ENCODE measurements around the gene WHRN.

The WHRN gene

GRCh38 chr9:114499528-114499927, 5.7 kb downstream of the WHRN start:
- DNase-seq (ENCODE audit: extremely low read depth, low read depth): no peak
- TF ChIP-seq, protein P1, sequence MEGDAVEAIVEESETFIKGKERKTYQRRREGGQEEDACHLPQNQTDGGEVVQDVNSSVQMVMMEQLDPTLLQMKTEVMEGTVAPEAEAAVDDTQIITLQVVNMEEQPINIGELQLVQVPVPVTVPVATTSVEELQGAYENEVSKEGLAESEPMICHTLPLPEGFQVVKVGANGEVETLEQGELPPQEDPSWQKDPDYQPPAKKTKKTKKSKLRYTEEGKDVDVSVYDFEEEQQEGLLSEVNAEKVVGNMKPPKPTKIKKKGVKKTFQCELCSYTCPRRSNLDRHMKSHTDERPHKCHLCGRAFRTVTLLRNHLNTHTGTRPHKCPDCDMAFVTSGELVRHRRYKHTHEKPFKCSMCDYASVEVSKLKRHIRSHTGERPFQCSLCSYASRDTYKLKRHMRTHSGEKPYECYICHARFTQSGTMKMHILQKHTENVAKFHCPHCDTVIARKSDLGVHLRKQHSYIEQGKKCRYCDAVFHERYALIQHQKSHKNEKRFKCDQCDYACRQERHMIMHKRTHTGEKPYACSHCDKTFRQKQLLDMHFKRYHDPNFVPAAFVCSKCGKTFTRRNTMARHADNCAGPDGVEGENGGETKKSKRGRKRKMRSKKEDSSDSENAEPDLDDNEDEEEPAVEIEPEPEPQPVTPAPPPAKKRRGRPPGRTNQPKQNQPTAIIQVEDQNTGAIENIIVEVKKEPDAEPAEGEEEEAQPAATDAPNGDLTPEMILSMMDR (IDR thresholded peaks at IDR 0.05; ENCODE audit: low read depth, low read length): no peak

GRCh38 chr9:114497727-114498382, 7.4 kb downstream of the WHRN start:
- TF ChIP-seq, protein P1 (IDR thresholded peaks at IDR 0.05; ENCODE audit: low read depth, low read length): no peak
- DNase-seq (ENCODE audit: extremely low read depth, low read depth): no peak

DNA sequence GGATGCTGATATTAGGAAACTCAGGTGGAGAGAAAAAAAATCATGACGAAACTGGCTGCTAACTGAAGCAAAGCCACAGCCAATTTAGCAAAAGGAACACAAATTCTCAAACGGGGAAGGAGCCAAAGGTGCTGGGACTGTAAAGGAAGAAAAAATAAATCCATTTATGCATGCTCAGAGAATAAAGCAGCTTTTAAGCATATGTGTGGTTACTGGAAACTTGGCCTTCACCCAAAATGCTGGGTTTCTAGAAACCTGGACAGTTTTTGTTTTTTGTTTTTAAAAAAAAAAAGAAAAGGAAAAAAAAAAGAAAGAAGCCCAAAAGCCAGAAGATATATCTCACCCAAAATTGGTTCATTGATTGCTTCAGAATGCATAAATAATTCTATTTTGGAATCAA, 8.0 kb downstream of the WHRN start:
- DNase-seq (ENCODE audit: extremely low read depth, low read depth): no peak
- TF ChIP-seq, protein P1 (IDR thresholded peaks at IDR 0.05; ENCODE audit: low read depth, low read length): no peak

- no peak for DNase-seq (ENCODE audit: extremely low read depth, low read depth)
- TF ChIP-seq, protein P1 (IDR thresholded peaks at IDR 0.05; ENCODE audit: low read depth, low read length): no peak
Observed at GRCh38 chr9:114496011-114496410, 9.3 kb downstream of the WHRN start.

DNA sequence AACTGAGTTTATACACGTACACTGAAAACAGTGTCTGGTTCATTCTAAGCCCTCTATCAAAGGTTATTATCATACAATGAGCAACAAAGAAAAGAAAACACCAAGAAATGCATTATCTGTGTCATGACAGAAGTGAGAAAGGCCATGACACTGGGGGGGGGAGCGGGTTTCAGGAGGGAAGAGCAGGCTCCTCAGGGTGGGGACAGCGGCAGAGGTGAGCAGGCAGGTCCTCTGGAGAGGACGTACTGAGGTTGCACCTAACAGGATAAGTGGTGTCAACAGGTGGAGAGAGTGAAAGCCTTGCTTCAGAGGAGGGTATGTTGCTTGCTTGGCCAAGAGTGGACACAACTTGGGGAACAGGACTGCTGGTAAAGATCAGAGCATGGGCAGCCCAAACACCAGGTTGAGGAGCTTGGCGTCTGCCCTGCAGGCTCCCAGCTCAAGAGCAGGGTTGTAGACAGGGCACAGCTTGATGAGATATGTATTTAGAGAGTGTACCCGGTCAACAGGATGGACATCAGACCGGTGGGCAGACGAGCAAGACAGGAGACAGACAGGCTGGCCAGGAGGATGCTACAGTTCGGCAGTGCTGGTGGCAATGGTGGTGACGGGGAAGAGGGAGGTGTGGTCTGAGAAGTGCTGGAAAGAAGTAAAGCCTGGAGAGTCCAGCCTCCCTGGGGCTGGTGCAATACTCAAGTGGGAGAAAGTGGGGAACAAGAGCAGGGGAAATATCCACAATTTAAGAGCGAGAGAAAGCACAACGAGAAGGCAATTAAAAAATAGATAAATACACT, 10.3 kb downstream of the WHRN start:
- DNase-seq (ENCODE audit: extremely low read depth, low read depth): no peak
- TF ChIP-seq, protein P1 (IDR thresholded peaks at IDR 0.05; ENCODE audit: low read depth, low read length): no peak

DNA sequence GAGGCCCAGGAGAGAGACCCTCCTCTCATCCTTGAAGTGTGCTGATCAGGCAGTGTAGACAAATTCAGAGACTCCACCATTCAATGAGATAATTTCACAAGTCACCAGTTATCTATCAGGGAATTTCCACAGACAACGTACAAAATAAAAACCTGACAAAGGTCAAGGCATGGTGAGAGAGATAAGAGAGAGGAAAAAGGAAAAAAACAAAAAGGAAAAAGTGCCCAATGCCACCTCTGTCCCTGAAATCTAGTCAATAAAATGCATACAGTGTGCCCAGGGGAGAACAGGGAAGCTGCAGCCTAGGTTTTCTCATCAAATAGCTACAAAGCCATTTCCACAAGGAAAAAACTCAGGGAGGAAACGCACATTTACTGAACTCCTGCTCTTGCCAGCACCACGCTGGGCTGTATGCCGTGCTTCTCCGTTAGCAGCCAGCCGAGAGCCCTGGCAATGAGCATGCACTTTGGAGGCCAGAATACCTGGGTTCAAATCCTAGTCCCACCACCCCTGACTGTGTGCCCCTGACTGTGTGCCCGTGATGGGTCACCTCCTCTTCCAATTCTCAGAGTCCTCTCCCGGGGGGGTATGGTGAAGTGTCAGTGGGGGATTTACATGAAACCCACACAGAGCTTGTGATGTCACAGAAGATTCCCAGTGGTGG, 11.6 kb downstream of the WHRN start:
- TF ChIP-seq, protein P1 (IDR thresholded peaks at IDR 0.05; ENCODE audit: low read depth, low read length): no peak
- DNase-seq (ENCODE audit: extremely low read depth, low read depth): no peak

- no peak for DNase-seq (ENCODE audit: extremely low read depth, low read depth)
- TF ChIP-seq, protein P1 (IDR thresholded peaks at IDR 0.05; ENCODE audit: low read depth, low read length): no peak
Observed at GRCh38 chr9:114492991-114493390, 12.3 kb downstream of the WHRN start.

All from AG09319 (cell line).